Measurements from ENCODE around the gene RAB1B. TPM values are rescaled to one million over a fixed set of nuclear protein-coding genes. Genes with fewer than 3 reads are reported as not detected.
A peak's percentile ranks its signal among the peaks of the same experiment; 100 is the strongest.
"Not testable (repeated sequence)": the region's sequence is repeated elsewhere in the genome, so short reads cannot be mapped to it uniquely, and the experiment has no call there.

RAB1B gene
- total RNA-seq, 4 donors from 2014 or later = 40.6 to 146 (median 94.6) TPM

GRCh38 chr11:66275984-66276612, 7.7 kb downstream of the RAB1B start:
- no peak for DNase-seq
- H3K27me3 ChIP-seq = no peaks in the 10 kb centered on the region
- TF ChIP-seq POLR2A (IDR thresholded peaks at IDR 0.05) (no peak), CTCF (IDR thresholded peaks at IDR 0.05) (no peak)
- no peaks in the 10 kb centered on the region for H3K36me3 ChIP-seq
- H3K4me3 ChIP-seq = no peak overlapping the region
- no peak overlapping the region for H3K27ac ChIP-seq
- no peaks in the 10 kb centered on the region for H3K9me3 ChIP-seq
- H3K4me1 ChIP-seq = peaks cover 0 to 10% of the 10 kb centered on the region in 2 donors
- intact Hi-C loops (cut with DNase I; ENCODE audit: low total_unique reads) = no loop called here

GRCh38 chr11:66276619-66277018, 8.2 kb downstream of the RAB1B start:
- H3K27me3 ChIP-seq; intact Hi-C loops (cut with DNase I; ENCODE audit: low total_unique reads); DNase-seq; H3K27ac ChIP-seq; H3K9me3 ChIP-seq; H3K36me3 ChIP-seq; H3K4me3 ChIP-seq: not testable (repeated sequence)
- H3K4me1 ChIP-seq = peaks cover 0 to 10% of the 10 kb centered on the region in 2 donors

GRCh38 chr11:66277064-66277463, 8.6 kb downstream of the RAB1B start:
- H3K9me3 ChIP-seq; H3K4me3 ChIP-seq; H3K27me3 ChIP-seq; H3K36me3 ChIP-seq; intact Hi-C loops (cut with DNase I; ENCODE audit: low total_unique reads); DNase-seq: not testable (repeated sequence)
- H3K4me1 ChIP-seq = peaks cover 0 to 10% of the 10 kb centered on the region in 2 donors
- peak overlapping the region in 1 of 2 donors; percentile 48 for H3K27ac ChIP-seq

GRCh38 chr11:66277471-66278362, 9.3 kb downstream of the RAB1B start, which contains the start of gene CNIH2:
CNIH2 (plus strand) TSS chr11:66278175; CDS start chr11:66278457, 282 bp downstream.
- Histone ChIP-seq H3K36me3 (no peaks in the 10 kb centered on the region), H3K4me3 (peak within 1 kb of the TSS; percentile 13 to 22), H3K27ac (peak within 1 kb of the TSS; percentile 48 to 54), H3K27me3 (no peaks in the 10 kb centered on the region), H3K9me3 (no peaks in the 10 kb centered on the region), H3K4me1 (peaks cover 0 to 10% of the 10 kb centered on the region in 2 donors)
- DNase-seq = peak in 1 of 2 donors; percentile 42
- TF ChIP-seq POLR2A (IDR thresholded peaks at IDR 0.05) = no peak
- no peak for TF ChIP-seq CTCF (IDR thresholded peaks at IDR 0.05)
- intact Hi-C loops (cut with DNase I; ENCODE audit: low total_unique reads) = no loop called here

- no peaks in the 10 kb centered on the region for H3K9me3 ChIP-seq
- DNase-seq = no peak
- H3K4me1 ChIP-seq = peaks cover 0 to 10% of the 10 kb centered on the region in 2 donors
- H3K36me3 ChIP-seq = no peaks in the 10 kb centered on the region
- no peak overlapping the region for H3K4me3 ChIP-seq
- no peak for TF ChIP-seq POLR2A (IDR thresholded peaks at IDR 0.05)
- no peak for TF ChIP-seq CTCF (IDR thresholded peaks at IDR 0.05)
- H3K27me3 ChIP-seq = no peaks in the 10 kb centered on the region
- intact Hi-C loops (cut with DNase I; ENCODE audit: low total_unique reads) = no loop called here
- no peak overlapping the region for H3K27ac ChIP-seq
These were observed 10.1 kb downstream of the RAB1B start for GRCh38 chr11:66278363-66279091.

Data from uterus (tissue), 4 donors.